ENCODE results near the gene FRMPD2. TPM values are rescaled to one million over a fixed set of nuclear protein-coding genes. Genes with fewer than 3 reads are reported as not detected.

The FRMPD2 gene
- polyA plus RNA-seq, 1 of the 3 experiments (the other 2 are of a cell fraction), result 0.02 TPM

DNA sequence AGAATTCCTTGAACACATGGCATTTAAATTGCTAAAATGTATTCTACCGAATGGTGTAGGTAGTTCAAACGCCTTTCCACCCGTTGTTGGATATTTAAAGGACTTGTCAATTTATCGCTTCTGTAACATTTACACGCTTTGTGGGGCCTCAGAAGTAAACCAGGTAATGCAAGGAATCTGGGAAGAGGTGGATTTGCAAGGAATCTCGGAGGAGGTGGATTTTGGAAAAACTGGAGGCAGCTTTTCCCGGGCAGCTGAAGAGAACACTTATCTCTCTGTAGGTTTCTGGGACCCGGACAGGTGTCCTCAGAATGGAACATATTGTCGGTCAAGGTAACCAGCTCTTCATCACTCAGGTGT, 31.4 kb upstream of the FRMPD2 start:
- ChIA-PET CTCF (interaction anchor here (0.8 kb wide), 1 partner anchor 16 kb away, joined by 4 read pairs; no protein-coding TSS in a partner anchor), POLR2A (no interaction called here)
- WGBS (ENCODE audit: low lambda C conversion rate), result 71% methylated on average over 8 of the region's 9 CpGs
- H3K79me2 ChIP-seq (ENCODE audit: insufficient read depth), result peaks cover 40% of the 10 kb centered on the region
- H3K4me2 ChIP-seq, result peak overlapping the region; percentile 83
- no peaks in the 10 kb centered on the region for H3K27me3 ChIP-seq (ENCODE audit: insufficient read depth)
- no peaks in the 10 kb centered on the region for H3K9me3 ChIP-seq
- H3K9ac ChIP-seq, result no peak overlapping the region
- peak overlapping the region in 1 of 2 experiments; percentile 55; a peak in 1 of 4 replicates for H3K27ac ChIP-seq (ENCODE audit: low read depth in 2 of 2, low read length in 1 of 2)
- peaks cover 20% of the 10 kb centered on the region for H3F3A ChIP-seq (replicated peaks; ENCODE audit: insufficient read depth)
- peak overlapping the region; percentile 56 to 92; a peak in 3 of 4 replicates for H3K4me3 ChIP-seq (ENCODE audit: low read depth in 2 of 2, low read length in 1 of 2)
- TF ChIP-seq SMC3 (IDR thresholded peaks at IDR 0.05; ENCODE audit: low read depth, low read length) (no peak), CHD2 (IDR thresholded peaks at IDR 0.05; ENCODE audit: low read length, partially characterized antibody) (no peak), EZH2phosphoT487 (IDR thresholded peaks at IDR 0.05; ENCODE audit: borderline replicate concordance, low read depth) (no peak), TAF1 (IDR thresholded peaks at IDR 0.05; ENCODE audit: borderline replicate concordance, low read depth, low read length) (no peak), GABPA (IDR thresholded peaks at IDR 0.05; ENCODE audit: low read depth) (no peak), RFX5 (IDR thresholded peaks at IDR 0.05; ENCODE audit: low read length) (no peak), TEAD4 (IDR thresholded peaks at IDR 0.05; ENCODE audit: borderline replicate concordance, insufficient read depth) (no peak), RXRA (IDR thresholded peaks at IDR 0.05; ENCODE audit: borderline replicate concordance, low read depth) (no peak), MEF2A (IDR thresholded peaks at IDR 0.05; ENCODE audit: borderline replicate concordance, low read depth) (no peak), FOXJ3 (CRISPR knock-in tag; IDR thresholded peaks at IDR 0.05) (no peak), RCOR1 (IDR thresholded peaks at IDR 0.05; ENCODE audit: low read length) (no peak), GATA2 (CRISPR knock-in tag; IDR thresholded peaks at IDR 0.05) (no peak), JUND (IDR thresholded peaks at IDR 0.05) (no peak), MXI1 (IDR thresholded peaks at IDR 0.05; ENCODE audit: low read depth, low read length) (no peak), NFIC (IDR thresholded peaks at IDR 0.05; ENCODE audit: borderline replicate concordance) (no peak)
- TF ChIP-seq, protein P1, sequence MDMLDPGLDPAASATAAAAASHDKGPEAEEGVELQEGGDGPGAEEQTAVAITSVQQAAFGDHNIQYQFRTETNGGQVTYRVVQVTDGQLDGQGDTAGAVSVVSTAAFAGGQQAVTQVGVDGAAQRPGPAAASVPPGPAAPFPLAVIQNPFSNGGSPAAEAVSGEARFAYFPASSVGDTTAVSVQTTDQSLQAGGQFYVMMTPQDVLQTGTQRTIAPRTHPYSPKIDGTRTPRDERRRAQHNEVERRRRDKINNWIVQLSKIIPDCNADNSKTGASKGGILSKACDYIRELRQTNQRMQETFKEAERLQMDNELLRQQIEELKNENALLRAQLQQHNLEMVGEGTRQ (IDR thresholded peaks at IDR 0.05; ENCODE audit: borderline replicate concordance, low read depth, low read length), result no peak
- TF ChIP-seq, protein P2, sequence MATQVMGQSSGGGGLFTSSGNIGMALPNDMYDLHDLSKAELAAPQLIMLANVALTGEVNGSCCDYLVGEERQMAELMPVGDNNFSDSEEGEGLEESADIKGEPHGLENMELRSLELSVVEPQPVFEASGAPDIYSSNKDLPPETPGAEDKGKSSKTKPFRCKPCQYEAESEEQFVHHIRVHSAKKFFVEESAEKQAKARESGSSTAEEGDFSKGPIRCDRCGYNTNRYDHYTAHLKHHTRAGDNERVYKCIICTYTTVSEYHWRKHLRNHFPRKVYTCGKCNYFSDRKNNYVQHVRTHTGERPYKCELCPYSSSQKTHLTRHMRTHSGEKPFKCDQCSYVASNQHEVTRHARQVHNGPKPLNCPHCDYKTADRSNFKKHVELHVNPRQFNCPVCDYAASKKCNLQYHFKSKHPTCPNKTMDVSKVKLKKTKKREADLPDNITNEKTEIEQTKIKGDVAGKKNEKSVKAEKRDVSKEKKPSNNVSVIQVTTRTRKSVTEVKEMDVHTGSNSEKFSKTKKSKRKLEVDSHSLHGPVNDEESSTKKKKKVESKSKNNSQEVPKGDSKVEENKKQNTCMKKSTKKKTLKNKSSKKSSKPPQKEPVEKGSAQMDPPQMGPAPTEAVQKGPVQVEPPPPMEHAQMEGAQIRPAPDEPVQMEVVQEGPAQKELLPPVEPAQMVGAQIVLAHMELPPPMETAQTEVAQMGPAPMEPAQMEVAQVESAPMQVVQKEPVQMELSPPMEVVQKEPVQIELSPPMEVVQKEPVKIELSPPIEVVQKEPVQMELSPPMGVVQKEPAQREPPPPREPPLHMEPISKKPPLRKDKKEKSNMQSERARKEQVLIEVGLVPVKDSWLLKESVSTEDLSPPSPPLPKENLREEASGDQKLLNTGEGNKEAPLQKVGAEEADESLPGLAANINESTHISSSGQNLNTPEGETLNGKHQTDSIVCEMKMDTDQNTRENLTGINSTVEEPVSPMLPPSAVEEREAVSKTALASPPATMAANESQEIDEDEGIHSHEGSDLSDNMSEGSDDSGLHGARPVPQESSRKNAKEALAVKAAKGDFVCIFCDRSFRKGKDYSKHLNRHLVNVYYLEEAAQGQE (IDR thresholded peaks at IDR 0.05; ENCODE audit: low read depth, low read length), result no peak
- TF ChIP-seq, protein P3, sequence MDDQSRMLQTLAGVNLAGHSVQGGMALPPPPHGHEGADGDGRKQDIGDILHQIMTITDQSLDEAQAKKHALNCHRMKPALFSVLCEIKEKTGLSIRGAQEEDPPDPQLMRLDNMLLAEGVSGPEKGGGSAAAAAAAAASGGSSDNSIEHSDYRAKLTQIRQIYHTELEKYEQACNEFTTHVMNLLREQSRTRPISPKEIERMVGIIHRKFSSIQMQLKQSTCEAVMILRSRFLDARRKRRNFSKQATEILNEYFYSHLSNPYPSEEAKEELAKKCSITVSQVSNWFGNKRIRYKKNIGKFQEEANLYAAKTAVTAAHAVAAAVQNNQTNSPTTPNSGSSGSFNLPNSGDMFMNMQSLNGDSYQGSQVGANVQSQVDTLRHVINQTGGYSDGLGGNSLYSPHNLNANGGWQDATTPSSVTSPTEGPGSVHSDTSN (IDR thresholded peaks at IDR 0.05), result no peak
- TF ChIP-seq, protein P4, sequence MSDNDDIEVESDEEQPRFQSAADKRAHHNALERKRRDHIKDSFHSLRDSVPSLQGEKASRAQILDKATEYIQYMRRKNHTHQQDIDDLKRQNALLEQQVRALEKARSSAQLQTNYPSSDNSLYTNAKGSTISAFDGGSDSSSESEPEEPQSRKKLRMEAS (IDR thresholded peaks at IDR 0.05; ENCODE audit: low read depth), result no peak
- TF ChIP-seq, protein P5, sequence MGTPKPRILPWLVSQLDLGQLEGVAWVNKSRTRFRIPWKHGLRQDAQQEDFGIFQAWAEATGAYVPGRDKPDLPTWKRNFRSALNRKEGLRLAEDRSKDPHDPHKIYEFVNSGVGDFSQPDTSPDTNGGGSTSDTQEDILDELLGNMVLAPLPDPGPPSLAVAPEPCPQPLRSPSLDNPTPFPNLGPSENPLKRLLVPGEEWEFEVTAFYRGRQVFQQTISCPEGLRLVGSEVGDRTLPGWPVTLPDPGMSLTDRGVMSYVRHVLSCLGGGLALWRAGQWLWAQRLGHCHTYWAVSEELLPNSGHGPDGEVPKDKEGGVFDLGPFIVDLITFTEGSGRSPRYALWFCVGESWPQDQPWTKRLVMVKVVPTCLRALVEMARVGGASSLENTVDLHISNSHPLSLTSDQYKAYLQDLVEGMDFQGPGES (IDR thresholded peaks at IDR 0.05; ENCODE audit: low read depth, low read length), result no peak
- H3K9me2 ChIP-seq, result no peaks in the 10 kb centered on the region
- peaks cover 8 to 18% of the 10 kb centered on the region in 2 experiments; a peak in 3 of 4 replicates for H3K4me1 ChIP-seq (ENCODE audit: control insufficient read depth in 1 of 2, insufficient read depth in 2 of 2, low read depth in 1 of 2, low read length in 1 of 2)
- H3K36me3 ChIP-seq (replicated peaks in 1 of 2; ENCODE audit: control insufficient read depth in 1 of 2, insufficient read depth in 2 of 2, low read length in 1 of 2), result no peaks in the 10 kb centered on the region
- DNase-seq, result no peak
- peaks cover 35% of the 10 kb centered on the region for H4K20me1 ChIP-seq (ENCODE audit: insufficient read depth)
- H2AFZ ChIP-seq (ENCODE audit: low read depth), result peak overlapping the region; percentile 74; the same call in 1 of the 2 replicates
